Large intestine (tissue), 3 donors: ENCODE measurements around the gene APOH. TPM values are rescaled to one million over a fixed set of nuclear protein-coding genes. Genes with fewer than 3 reads are reported as not detected.

Experiments
- DNase-seq, 2 donors: peaks; one replicate each; pipeline versions ENCODE4 v3.0.0 to v3.0.0-alpha.2; 2013
- H3K27ac ChIP-seq: one replicate; pipeline ENCODE4 v1.5.1; 2013; ENCODE audit warnings: low read length
- H3K27me3 ChIP-seq: 2 replicates; pipeline ENCODE4 v1.6.1; 2013; ENCODE audit warnings: low read length; ENCODE audit not compliant: control insufficient read depth, insufficient read depth
- H3K36me3 ChIP-seq: 2 replicates; pipeline ENCODE4 v1.6.1; 2013; ENCODE audit warnings: low read length; ENCODE audit not compliant: control insufficient read depth, insufficient read depth
- H3K4me1 ChIP-seq: one replicate; pipeline ENCODE4 v1.6.1; 2013; ENCODE audit warnings: low read length; ENCODE audit not compliant: control insufficient read depth, insufficient read depth
- H3K4me3 ChIP-seq: one replicate; pipeline ENCODE4 v1.5.1; 2013; ENCODE audit warnings: low read length
- H3K9me3 ChIP-seq: one replicate; pipeline ENCODE4 v1.6.1; 2013; ENCODE audit warnings: mild to moderate bottlenecking, low read depth, low read length, moderate library complexity; ENCODE audit not compliant: control insufficient read depth
- WGBS: methylation state at CpG from one replicate; pipeline ENCODE4 v1.1.5; 2013; ENCODE audit warnings: low lambda C conversion rate; ENCODE audit not compliant: insufficient coverage; 5-methylcytosine and 5-hydroxymethylcytosine counted together
- polyA plus RNA-seq: library from polyadenylated mRNA; unstranded; fragments of 120-200 nt; gene quantifications from one replicate; pipeline ENCODE4 v1.2.1, GENCODE V29; 2013

The APOH gene
- polyA plus RNA-seq, 1 donor: 4.4 TPM

DNA sequence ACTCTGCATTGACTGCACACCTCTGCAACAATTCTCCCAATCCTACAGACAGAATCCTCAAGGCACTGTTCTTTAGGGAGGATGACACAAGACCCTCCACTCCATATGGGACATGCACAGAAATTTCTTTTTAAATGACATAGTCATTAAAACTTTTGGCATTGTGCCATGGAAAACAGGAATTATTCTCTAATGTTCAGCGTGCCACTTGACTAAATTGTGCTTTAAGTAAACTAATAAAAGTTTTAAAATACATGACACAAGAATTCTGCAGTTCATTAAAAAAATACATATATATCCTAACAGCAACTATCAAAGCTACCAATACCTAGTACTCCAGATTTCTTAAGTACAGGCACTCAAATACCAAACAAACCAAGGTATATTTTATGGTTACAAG is 53.3 kb downstream of the APOH start:
- 17% methylated on average over 1 of the region's 1 CpG for WGBS
- no peak for DNase-seq
- Histone ChIP-seq H3K9me3 (no peaks in the 10 kb centered on the region), H3K4me3 (no peak overlapping the region), H3K27ac (no peak overlapping the region), H3K27me3 (no peaks in the 10 kb centered on the region), H3K4me1 (no peaks in the 10 kb centered on the region), H3K36me3 (no peaks in the 10 kb centered on the region)

DNA sequence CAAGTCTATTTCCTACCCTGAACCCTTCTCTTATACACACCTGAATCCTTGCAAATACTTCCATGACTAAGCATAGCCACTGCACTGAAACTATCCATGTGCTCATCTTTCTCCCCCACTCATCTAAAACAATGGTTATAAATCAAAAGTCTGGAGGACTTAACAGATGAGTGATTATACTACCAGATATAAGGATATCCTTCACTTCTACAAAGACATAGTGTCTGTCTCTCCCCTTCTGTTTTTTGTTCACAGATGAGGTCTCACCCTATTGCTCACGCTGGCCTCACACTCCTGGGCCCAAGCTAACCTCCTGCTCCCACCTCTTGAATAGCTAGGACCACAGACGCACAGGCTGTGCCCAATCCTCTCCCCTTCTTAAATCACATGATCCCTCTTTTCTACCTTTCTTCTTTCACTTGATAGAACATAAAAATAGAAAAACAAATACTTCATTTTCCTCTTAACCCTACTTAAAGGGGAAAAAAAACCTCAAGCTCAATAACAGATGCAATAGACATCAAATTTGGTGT is 56.5 kb downstream of the APOH start:
- H3K4me1 ChIP-seq: no peaks in the 10 kb centered on the region
- WGBS: 100% methylated on average over 1 of the region's 2 CpGs
- H3K36me3 ChIP-seq: no peaks in the 10 kb centered on the region
- H3K27me3 ChIP-seq: no peaks in the 10 kb centered on the region
- no peaks in the 10 kb centered on the region for H3K9me3 ChIP-seq
- no peak overlapping the region for H3K27ac ChIP-seq
- DNase-seq: no peak
- H3K4me3 ChIP-seq: no peak overlapping the region

DNA sequence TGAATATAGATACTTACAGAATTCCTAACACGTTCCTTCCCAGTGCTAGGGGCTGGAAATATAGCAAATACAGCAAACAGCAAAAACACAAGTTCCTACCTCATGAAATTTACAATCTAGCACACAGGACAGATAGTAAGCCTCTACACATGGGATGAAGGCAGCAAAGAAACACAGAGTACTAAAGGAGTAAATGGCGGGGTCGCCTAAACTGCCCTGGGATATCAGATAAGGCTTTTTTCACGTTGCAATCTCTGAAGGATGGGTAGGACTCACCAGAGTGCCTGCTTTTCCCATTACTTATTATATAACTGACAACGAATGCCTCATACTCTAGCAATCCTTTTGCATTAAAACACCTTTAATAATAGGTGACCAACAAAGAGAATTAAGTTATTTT is 57.1 kb downstream of the APOH start:
- Histone ChIP-seq H3K4me1 (no peaks in the 10 kb centered on the region), H3K36me3 (no peaks in the 10 kb centered on the region), H3K27ac (no peak overlapping the region), H3K9me3 (no peaks in the 10 kb centered on the region), H3K27me3 (no peaks in the 10 kb centered on the region), H3K4me3 (no peak overlapping the region)
- no peak for DNase-seq
- no CpG with 5 or more reads among the region's 5 CpGs for WGBS

DNA sequence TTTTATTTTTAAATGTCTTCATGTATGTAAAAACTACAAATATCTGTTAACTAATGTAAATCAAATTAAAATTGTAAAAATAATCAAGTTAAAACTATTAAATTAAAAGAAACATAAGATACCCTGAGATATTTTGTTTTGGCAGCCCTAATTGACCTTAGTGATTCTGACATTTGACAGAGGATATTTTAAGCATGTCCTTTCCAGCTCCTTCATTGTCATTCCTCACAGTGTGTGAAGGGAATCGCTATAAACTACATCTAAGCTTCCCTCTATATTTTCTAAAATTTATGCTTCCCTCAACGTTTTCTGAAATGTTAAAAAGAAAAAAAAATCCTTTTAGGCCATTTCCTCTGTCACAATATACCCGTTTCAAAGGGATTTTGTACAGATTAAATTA is 57.5 kb downstream of the APOH start:
- Histone ChIP-seq H3K36me3 (no peaks in the 10 kb centered on the region), H3K27ac (no peak overlapping the region), H3K9me3 (no peaks in the 10 kb centered on the region), H3K4me3 (no peak overlapping the region), H3K4me1 (no peaks in the 10 kb centered on the region), H3K27me3 (no peaks in the 10 kb centered on the region)
- 100% methylated on average over 1 of the region's 3 CpGs for WGBS
- no peak for DNase-seq

DNA sequence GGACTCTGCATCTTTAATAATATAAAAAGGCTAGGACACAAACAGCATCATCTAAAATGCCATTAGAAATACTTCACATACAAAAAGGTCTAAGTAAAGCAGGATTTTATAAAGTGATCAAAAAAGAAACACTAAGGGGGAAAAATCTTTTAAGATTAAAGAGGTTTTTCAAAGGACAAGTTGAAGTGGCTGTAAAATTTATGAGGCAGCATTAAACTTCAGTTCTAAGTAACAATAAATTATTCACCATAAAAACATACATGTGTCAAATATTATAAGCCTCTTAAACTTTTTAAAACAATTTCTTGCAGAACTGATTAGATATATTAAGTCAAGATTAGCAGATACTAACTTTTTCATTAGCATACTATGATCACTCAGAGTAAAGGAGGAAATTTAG is 58.0 kb downstream of the APOH start:
- H3K27ac ChIP-seq: no peak overlapping the region
- no peaks in the 10 kb centered on the region for H3K4me1 ChIP-seq
- H3K4me3 ChIP-seq: no peak overlapping the region
- H3K9me3 ChIP-seq: no peaks in the 10 kb centered on the region
- H3K36me3 ChIP-seq: no peaks in the 10 kb centered on the region
- no peak for DNase-seq
- no peaks in the 10 kb centered on the region for H3K27me3 ChIP-seq

DNA sequence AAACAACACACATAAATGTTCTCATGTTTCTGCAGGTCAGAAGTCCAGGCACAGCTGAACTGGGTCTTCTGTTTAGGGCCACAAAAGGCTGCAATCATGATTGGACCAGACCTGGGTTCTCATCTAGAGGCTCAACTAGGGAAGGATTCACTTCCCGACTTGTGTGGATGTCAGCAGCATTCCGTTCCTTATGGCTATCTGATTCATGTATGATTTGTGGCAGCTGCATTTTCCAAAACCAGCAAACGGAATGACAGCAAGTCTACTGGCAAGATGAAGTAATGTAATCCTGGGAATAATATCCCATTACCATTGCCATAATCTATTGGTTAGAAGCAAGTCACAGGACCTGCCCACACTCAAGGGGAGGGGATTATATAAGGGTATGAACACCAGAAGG is 59.4 kb downstream of the APOH start:
- no CpG with 5 or more reads among the region's 3 CpGs for WGBS
- H3K27ac ChIP-seq: no peak overlapping the region
- H3K4me1 ChIP-seq: no peaks in the 10 kb centered on the region
- H3K27me3 ChIP-seq: no peaks in the 10 kb centered on the region
- no peaks in the 10 kb centered on the region for H3K9me3 ChIP-seq
- DNase-seq: no peak
- H3K4me3 ChIP-seq: no peak overlapping the region
- no peaks in the 10 kb centered on the region for H3K36me3 ChIP-seq

DNA sequence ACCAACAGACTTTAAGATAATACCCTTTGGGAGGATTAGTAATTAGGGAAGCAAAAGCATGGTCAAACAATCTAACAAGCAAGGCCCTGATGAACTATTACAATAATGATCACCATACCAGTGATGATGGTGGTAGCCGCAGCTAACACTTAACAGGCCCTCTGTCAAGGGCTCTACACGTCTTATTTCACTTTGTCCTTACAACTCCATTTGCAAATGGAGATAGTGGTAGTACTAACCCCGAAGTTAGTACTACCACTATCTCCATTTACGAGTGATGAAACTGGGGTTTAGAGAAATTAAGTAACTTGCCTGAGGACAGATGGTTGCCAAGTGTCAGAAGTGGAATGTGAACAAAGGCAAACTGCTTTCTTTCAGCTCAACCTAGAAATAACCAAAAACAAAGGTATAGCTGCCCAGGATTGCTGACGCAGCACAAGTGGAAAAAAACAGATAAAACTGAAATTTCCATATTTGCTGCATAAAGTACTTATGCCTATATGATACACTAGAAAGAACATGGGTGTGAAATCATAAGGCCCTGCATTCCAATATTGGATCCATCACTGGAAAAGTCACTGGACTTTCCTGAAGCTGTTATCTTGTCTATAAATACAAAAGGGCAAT is 61.9 kb downstream of the APOH start:
- WGBS: 92% methylated on average over 2 of the region's 5 CpGs
- H3K27ac ChIP-seq: no peak overlapping the region
- H3K9me3 ChIP-seq: no peaks in the 10 kb centered on the region
- H3K4me3 ChIP-seq: no peak overlapping the region
- no peaks in the 10 kb centered on the region for H3K36me3 ChIP-seq
- DNase-seq: no peak
- no peaks in the 10 kb centered on the region for H3K4me1 ChIP-seq
- no peaks in the 10 kb centered on the region for H3K27me3 ChIP-seq

DNA sequence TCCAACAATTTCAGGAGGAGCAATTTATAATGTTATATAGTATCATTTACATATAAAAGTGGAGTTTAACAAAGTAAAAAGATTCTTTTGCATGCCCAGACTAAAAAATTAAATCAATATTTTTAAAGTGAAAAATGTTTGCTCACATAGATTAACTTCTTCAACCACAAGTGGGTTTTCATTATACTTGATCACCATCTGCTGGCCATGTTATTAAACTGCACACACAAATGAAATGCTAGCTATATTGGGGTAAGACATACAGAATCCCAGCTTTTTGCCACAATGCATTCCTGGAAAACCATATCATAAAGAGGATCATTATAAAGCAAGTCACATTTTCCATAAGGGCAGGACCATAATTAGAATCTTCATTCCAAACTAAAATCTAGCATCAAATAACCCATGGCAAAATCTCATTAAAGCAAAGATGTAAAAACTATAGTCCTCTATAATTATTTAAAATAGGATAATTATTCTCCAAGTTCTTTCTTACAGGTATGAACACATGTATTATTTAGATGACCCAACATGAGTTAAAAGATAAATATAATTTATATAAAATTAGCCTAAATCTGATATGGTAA is 63.6 kb downstream of the APOH start:
- Histone ChIP-seq H3K9me3 (no peaks in the 10 kb centered on the region), H3K36me3 (no peaks in the 10 kb centered on the region), H3K27ac (no peak overlapping the region), H3K27me3 (no peaks in the 10 kb centered on the region), H3K4me1 (no peaks in the 10 kb centered on the region), H3K4me3 (no peak overlapping the region)
- peak; percentile 28 to 31 for DNase-seq

Other genes with a start within 250 kb of the APOH start
- 4.4 TPM for gene CEP112, start 37.3 kb downstream of the APOH start, polyA plus RNA-seq
- 24.4 TPM for gene PRKCA, start 73.2 kb upstream of the APOH start, polyA plus RNA-seq